ENCODE measurements around the gene SFRP2.

The SFRP2 gene

DNA sequence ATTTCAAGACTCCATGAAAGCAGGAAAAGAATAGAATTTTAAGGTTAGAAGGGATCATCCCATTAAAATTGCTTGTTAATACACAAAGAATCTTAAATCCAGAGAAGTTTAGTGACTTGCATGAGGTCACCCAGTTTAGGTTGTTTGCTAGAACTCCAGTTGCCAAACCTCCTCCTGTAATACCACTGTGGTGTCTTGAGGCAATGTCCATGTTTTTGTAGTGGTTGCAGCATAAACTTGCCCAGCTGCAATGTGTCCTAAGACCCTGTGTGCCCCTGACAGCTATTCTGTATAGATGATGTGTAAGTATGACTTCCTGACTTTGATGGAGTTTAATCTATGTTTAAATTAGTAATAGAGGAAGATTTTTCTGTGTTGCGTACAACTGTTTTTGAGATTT is 6.3 kb downstream of the SFRP2 start:
- no peaks in the 10 kb centered on the region for H3K36me3 ChIP-seq (ENCODE audit: insufficient read depth, low read length)
- no peak overlapping the region for H3K4me3 ChIP-seq (ENCODE audit: low read depth in 1 of 2, low read length in 2 of 2)

DNA sequence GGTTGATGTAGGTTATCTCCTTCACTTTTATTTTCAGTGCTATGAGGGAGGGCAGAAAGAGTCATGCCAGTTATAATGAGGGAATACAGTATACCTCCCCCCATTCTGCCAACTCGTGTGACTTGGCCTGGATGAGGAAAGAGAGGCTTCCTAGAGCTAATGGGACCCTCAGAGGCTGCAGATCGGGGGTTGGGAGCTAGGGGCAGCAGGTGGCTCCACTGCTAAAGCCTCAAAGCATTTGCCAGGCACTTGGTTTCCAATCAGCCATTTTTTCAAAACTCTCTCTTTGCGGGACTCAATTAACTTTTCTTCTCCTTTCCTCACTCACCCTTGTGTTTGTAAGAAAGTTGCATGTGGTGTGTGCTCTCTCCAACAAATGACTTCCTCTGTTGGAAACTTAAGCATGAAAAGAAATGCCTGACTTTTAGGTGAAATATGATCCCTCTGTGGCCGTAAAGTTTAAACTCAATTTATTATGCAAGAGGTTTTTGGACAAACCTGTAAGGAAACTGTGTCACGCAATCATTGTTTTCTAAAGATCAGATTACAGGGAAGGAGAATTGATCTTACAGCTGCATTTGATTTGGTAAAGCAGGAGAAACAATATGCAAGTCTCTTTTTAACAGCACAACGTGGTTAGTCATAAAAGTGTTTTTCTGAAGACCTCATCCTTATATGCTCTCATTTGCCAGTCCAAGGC is 7.0 kb downstream of the SFRP2 start:
- Histone ChIP-seq H3K4me1 (ENCODE audit: insufficient read depth, low read length) (no peaks in the 10 kb centered on the region), H3K9me3 (ENCODE audit: low read length) (no peaks in the 10 kb centered on the region), H3K27me3 (ENCODE audit: control insufficient read depth in 1 of 2, insufficient read depth in 2 of 2, low read length in 2 of 2) (no peaks in the 10 kb centered on the region), H3K27ac (ENCODE audit: low read depth, low read length) (no peak overlapping the region), H3K36me3 (ENCODE audit: insufficient read depth, low read length) (no peaks in the 10 kb centered on the region), H3K4me3 (ENCODE audit: low read depth in 1 of 2, low read length in 2 of 2) (no peak overlapping the region), H3K9ac (ENCODE audit: low read length) (no peak overlapping the region)

More for the DNA sequence above, 6.3 kb downstream of the SFRP2 start:
- Histone ChIP-seq H3K4me1 (ENCODE audit: insufficient read depth, low read length) (no peaks in the 10 kb centered on the region), H3K9me3 (ENCODE audit: low read length) (no peaks in the 10 kb centered on the region), H3K27ac (ENCODE audit: low read depth, low read length) (no peak overlapping the region), H3K27me3 (ENCODE audit: control insufficient read depth in 1 of 2, insufficient read depth in 2 of 2, low read length in 2 of 2) (peaks cover 0 to 6% of the 10 kb centered on the region in 2 donors), H3K9ac (ENCODE audit: low read length) (no peak overlapping the region)

DNA sequence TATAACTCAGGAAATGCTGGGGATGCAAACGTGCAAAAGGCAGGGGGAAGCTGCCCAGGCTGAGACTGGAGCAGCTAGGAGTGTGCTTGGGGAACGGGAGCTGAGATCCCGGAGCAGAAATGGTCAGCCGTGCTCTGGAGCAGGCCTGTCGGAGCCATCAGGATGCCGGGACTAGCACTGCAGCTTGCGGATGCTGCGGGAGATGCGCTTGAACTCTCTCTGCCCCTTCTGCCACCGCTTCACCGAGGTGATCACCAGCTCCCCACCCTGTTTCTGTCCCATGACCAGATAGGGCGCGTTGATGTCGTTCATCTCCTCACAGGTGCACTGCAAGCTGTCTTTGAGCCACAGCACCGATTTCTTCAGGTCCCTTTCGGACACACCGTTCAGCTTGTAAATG is 7.6 kb downstream of the SFRP2 start:
- H3K36me3 ChIP-seq (ENCODE audit: insufficient read depth, low read length), result no peaks in the 10 kb centered on the region
- no peak overlapping the region for H3K27ac ChIP-seq (ENCODE audit: low read depth, low read length)
- no peaks in the 10 kb centered on the region for H3K9me3 ChIP-seq (ENCODE audit: low read length)
- no peaks in the 10 kb centered on the region for H3K27me3 ChIP-seq (ENCODE audit: control insufficient read depth in 1 of 2, insufficient read depth in 2 of 2, low read length in 2 of 2)
- no peak overlapping the region for H3K9ac ChIP-seq (ENCODE audit: low read length)
- no peaks in the 10 kb centered on the region for H3K4me1 ChIP-seq (ENCODE audit: insufficient read depth, low read length)
- no peak overlapping the region for H3K4me3 ChIP-seq (ENCODE audit: low read depth in 1 of 2, low read length in 2 of 2)

DNA sequence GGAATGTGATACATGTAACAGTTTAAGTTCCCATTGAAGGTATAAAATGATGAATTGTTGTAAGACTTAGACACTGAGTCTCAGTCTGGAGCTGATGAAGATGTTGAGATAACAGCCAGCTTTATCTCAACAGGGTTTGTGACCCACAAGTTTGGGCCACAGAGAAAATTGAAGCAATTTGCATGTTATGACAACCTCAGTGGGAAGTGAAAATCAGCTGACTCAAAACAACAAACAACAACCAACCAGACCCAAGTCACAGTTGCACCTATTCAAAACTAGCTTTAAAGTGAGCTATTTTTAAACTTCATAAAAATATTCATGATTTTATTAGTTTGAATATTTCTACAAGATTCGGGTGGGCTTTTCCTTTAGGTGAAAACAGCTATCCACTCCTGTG is 8.0 kb downstream of the SFRP2 start:
- Histone ChIP-seq H3K9me3 (ENCODE audit: low read length) (no peaks in the 10 kb centered on the region), H3K36me3 (ENCODE audit: insufficient read depth, low read length) (no peaks in the 10 kb centered on the region), H3K9ac (ENCODE audit: low read length) (no peak overlapping the region), H3K27ac (ENCODE audit: low read depth, low read length) (no peak overlapping the region), H3K27me3 (ENCODE audit: control insufficient read depth in 1 of 2, insufficient read depth in 2 of 2, low read length in 2 of 2) (no peaks in the 10 kb centered on the region), H3K4me1 (ENCODE audit: insufficient read depth, low read length) (no peaks in the 10 kb centered on the region), H3K4me3 (ENCODE audit: low read depth in 1 of 2, low read length in 2 of 2) (no peak overlapping the region)

DNA sequence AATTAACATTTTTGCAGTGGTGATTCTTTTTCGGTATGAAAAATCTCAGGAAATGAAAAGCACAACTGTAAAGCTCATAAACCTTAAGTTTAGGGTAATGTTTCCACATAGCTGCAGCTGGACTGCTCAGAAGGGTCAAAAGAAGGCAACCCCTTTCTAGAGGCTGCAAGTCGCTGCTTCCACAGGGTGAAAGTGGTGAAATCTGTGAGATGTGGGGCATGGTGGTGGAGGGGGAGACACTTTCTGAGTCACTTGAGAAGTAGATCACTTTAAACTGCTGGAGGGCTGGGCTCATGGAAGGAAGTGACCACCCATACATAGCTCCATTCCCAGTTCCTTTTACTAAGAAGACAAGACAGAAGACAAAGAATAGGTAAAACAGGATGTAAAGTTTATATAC is 8.7 kb downstream of the SFRP2 start:
- H3K9ac ChIP-seq (ENCODE audit: low read length), result no peak overlapping the region
- H3K4me1 ChIP-seq (ENCODE audit: insufficient read depth, low read length), result no peaks in the 10 kb centered on the region
- no peaks in the 10 kb centered on the region for H3K9me3 ChIP-seq (ENCODE audit: low read length)
- H3K4me3 ChIP-seq (ENCODE audit: low read depth in 1 of 2, low read length in 2 of 2), result no peak overlapping the region
- H3K27me3 ChIP-seq (ENCODE audit: control insufficient read depth in 1 of 2, insufficient read depth in 2 of 2, low read length in 2 of 2), result no peaks in the 10 kb centered on the region
- no peak overlapping the region for H3K27ac ChIP-seq (ENCODE audit: low read depth, low read length)
- H3K36me3 ChIP-seq (ENCODE audit: insufficient read depth, low read length), result no peaks in the 10 kb centered on the region

DNA sequence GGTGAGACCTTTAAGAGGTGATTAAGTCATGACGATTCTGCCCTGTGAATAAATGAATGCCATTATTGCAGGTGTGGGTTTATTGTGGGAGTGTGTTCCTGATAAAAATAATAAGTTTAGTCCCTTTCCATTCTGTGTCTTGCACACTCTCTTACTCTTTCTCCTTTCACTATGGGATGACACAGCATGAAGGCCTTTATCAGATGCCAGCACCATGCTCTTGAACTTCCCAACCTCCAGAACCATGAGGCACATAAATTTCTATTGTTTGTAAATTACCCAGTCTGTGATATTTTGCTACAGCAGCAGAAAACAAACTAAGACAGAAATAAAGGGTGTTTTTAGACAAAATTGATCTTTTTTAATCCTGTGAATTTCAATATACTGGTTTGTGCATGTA is 10.5 kb downstream of the SFRP2 start:
- no peaks in the 10 kb centered on the region for H3K9me3 ChIP-seq (ENCODE audit: low read length)
- no peaks in the 10 kb centered on the region for H3K27me3 ChIP-seq (ENCODE audit: control insufficient read depth in 1 of 2, insufficient read depth in 2 of 2, low read length in 2 of 2)
- no peaks in the 10 kb centered on the region for H3K4me1 ChIP-seq (ENCODE audit: insufficient read depth, low read length)
- H3K27ac ChIP-seq (ENCODE audit: low read depth, low read length), result no peak overlapping the region
- H3K36me3 ChIP-seq (ENCODE audit: insufficient read depth, low read length), result no peaks in the 10 kb centered on the region
- no peak overlapping the region for H3K9ac ChIP-seq (ENCODE audit: low read length)
- H3K4me3 ChIP-seq (ENCODE audit: low read depth in 1 of 2, low read length in 2 of 2), result no peak overlapping the region

DNA sequence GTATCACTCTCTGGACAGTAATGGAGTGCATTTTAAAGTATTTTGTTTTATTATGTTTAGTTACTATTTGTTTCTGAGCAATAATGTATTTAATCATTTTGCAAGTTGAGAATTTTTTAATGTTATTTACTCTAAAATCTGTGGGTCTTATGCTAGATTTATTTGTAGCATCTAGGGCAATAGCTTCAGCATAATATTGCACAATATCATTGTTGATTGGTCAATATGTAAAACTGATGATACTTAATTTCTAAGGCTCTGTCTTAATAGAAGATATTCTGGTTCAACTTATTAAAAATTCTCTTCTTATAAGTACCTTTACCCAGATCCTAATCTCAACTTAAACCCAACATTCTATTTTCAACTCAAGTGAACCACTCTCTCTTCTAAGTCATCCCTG is 11.5 kb downstream of the SFRP2 start:
- Histone ChIP-seq H3K27me3 (ENCODE audit: control insufficient read depth in 1 of 2, insufficient read depth in 2 of 2, low read length in 2 of 2) (no peaks in the 10 kb centered on the region), H3K9me3 (ENCODE audit: low read length) (no peaks in the 10 kb centered on the region), H3K4me1 (ENCODE audit: insufficient read depth, low read length) (no peaks in the 10 kb centered on the region), H3K4me3 (ENCODE audit: low read depth in 1 of 2, low read length in 2 of 2) (no peak overlapping the region), H3K9ac (ENCODE audit: low read length) (no peak overlapping the region), H3K27ac (ENCODE audit: low read depth, low read length) (no peak overlapping the region), H3K36me3 (ENCODE audit: insufficient read depth, low read length) (no peaks in the 10 kb centered on the region)

DNA sequence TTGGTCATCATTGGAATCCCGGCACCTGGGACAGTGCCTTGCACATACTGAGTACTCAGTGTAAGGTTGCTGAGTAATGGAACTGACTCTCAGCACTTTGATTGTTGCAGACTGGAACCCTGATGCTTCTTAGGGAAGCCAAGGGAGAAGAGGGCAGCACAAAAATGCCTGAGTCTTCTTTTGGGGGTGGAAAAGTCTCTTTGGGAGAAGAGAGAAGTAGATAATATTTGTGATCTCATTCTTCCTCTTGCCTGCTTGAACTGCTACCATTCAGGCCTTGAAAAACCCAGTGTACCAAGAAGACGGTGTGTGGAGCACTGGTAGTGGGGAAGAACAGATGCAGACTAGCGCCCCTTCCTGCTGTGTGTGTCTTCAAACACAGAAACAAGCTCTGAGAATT is 12.3 kb downstream of the SFRP2 start:
- H3K27ac ChIP-seq (ENCODE audit: low read depth, low read length), result no peak overlapping the region
- no peaks in the 10 kb centered on the region for H3K36me3 ChIP-seq (ENCODE audit: insufficient read depth, low read length)
- no peak overlapping the region for H3K4me3 ChIP-seq (ENCODE audit: low read depth in 1 of 2, low read length in 2 of 2)
- H3K9me3 ChIP-seq (ENCODE audit: low read length), result no peaks in the 10 kb centered on the region
- no peaks in the 10 kb centered on the region for H3K27me3 ChIP-seq (ENCODE audit: control insufficient read depth in 1 of 2, insufficient read depth in 2 of 2, low read length in 2 of 2)
- no peaks in the 10 kb centered on the region for H3K4me1 ChIP-seq (ENCODE audit: insufficient read depth, low read length)
- no peak overlapping the region for H3K9ac ChIP-seq (ENCODE audit: low read length)

DNA sequence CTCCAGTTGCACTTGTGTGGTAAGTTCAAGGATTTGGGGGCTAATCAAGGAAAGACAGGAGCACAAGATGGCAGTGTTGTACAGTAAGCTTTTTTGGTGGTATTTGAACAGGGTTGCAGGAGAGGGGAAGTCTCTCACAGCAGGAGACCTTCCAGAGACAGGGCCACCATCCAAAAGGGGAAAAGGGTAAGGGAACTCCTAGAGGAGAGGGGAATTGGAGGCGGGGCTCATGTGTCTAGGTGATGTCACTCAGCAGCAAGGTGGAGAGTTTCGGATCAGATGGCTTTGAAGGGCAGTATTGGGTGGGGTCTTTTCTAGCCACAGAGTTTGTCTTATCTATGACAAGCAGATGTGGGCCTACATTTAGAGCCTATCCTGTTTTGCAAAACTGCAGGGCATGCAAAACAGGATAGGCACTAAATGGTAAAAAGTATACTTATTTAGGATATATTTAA is 15.6 kb downstream of the SFRP2 start:
- Histone ChIP-seq H3K27ac (ENCODE audit: low read depth, low read length) (no peak overlapping the region), H3K4me1 (ENCODE audit: insufficient read depth, low read length) (no peaks in the 10 kb centered on the region), H3K36me3 (ENCODE audit: insufficient read depth, low read length) (no peaks in the 10 kb centered on the region), H3K9ac (ENCODE audit: low read length) (no peak overlapping the region), H3K9me3 (ENCODE audit: low read length) (no peaks in the 10 kb centered on the region), H3K4me3 (ENCODE audit: low read depth in 1 of 2, low read length in 2 of 2) (no peak overlapping the region), H3K27me3 (ENCODE audit: control insufficient read depth in 1 of 2, insufficient read depth in 2 of 2, low read length in 2 of 2) (no peaks in the 10 kb centered on the region)

DNA sequence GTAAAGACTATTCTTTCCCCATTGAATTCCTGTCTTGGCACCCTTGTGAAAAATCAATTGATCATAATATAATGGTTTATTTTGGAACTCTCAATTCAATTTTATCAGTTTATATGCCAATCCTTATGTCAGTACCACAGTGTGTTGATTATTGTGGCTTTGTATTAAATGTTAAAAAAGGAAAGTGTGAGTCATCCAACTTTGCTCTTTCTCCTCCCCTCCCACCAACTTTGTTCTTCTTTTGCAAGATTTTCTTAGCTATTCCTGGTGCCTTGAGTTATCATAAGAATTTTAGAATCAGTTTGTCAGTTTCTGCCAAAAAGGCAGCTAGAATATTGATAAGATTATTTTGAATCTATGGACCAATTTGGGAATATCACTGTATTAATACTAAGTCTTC is 17.8 kb downstream of the SFRP2 start:
- Histone ChIP-seq H3K4me3 (ENCODE audit: low read depth in 1 of 2, low read length in 2 of 2) (no peak overlapping the region), H3K4me1 (ENCODE audit: insufficient read depth, low read length) (no peaks in the 10 kb centered on the region), H3K27me3 (ENCODE audit: control insufficient read depth in 1 of 2, insufficient read depth in 2 of 2, low read length in 2 of 2) (no peaks in the 10 kb centered on the region), H3K9ac (ENCODE audit: low read length) (no peak overlapping the region), H3K36me3 (ENCODE audit: insufficient read depth, low read length) (no peaks in the 10 kb centered on the region), H3K27ac (ENCODE audit: low read depth, low read length) (no peak overlapping the region), H3K9me3 (ENCODE audit: low read length) (no peaks in the 10 kb centered on the region)

DNA sequence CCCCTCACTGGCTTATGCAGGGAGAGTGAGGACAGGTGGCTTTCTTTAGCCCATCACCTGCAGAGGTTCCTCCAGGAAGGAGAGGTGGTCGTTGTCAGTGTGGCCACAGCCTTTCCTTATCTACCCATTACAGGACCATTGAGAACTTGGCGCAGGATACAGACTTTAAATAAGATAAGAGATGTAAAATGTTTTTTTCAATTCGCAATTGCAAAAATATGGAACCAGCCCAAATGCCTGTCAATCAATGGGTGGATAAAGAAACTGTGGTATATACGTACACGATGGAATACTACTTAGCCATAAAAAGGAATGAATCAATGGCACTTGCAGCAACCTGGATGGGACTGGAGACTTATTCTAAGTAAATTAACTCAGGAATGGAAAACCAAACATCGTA is 22.1 kb downstream of the SFRP2 start:
- Histone ChIP-seq H3K9me3 (ENCODE audit: low read length) (no peaks in the 10 kb centered on the region), H3K4me3 (ENCODE audit: low read depth in 1 of 2, low read length in 2 of 2) (no peak overlapping the region), H3K4me1 (ENCODE audit: insufficient read depth, low read length) (no peaks in the 10 kb centered on the region), H3K36me3 (ENCODE audit: insufficient read depth, low read length) (no peaks in the 10 kb centered on the region), H3K27me3 (ENCODE audit: control insufficient read depth in 1 of 2, insufficient read depth in 2 of 2, low read length in 2 of 2) (no peaks in the 10 kb centered on the region), H3K9ac (ENCODE audit: low read length) (no peak overlapping the region), H3K27ac (ENCODE audit: low read depth, low read length) (no peak overlapping the region)

DNA sequence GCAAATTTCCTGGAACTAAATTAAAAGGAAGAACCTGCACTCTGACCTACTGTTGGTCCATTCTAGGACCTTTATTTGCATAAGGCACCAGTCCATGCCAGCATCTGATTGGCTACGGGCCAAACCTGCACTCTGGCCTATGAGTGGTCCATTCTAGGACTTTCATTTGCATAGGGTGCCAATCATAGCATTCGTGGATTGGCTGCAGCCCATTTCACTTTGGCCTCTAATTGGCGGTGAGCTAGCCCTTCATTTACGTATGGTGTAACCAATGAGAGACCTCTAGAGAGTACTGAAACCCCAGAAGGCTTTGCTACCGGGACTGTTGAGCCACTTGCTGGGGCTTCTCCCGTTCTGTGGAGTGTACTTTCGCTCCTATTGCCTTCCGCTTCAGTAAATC is 23.0 kb downstream of the SFRP2 start:
- Histone ChIP-seq H3K9me3 (ENCODE audit: low read length) (no peaks in the 10 kb centered on the region), H3K4me3 (ENCODE audit: low read depth in 1 of 2, low read length in 2 of 2) (no peak overlapping the region), H3K4me1 (ENCODE audit: insufficient read depth, low read length) (no peaks in the 10 kb centered on the region), H3K9ac (ENCODE audit: low read length) (no peak overlapping the region), H3K36me3 (ENCODE audit: insufficient read depth, low read length) (no peaks in the 10 kb centered on the region), H3K27ac (ENCODE audit: low read depth, low read length) (no peak overlapping the region), H3K27me3 (ENCODE audit: control insufficient read depth in 1 of 2, insufficient read depth in 2 of 2, low read length in 2 of 2) (no peaks in the 10 kb centered on the region)

Data from muscle layer of colon (tissue), 2 donors.